ENCODE data around the gene SRA1.

The SRA1 gene

GRCh38 chr5:140549237-140550144, 7.8 kb downstream of the SRA1 start:
- no peak for DNase-seq (ENCODE audit: low spot score)

DNA sequence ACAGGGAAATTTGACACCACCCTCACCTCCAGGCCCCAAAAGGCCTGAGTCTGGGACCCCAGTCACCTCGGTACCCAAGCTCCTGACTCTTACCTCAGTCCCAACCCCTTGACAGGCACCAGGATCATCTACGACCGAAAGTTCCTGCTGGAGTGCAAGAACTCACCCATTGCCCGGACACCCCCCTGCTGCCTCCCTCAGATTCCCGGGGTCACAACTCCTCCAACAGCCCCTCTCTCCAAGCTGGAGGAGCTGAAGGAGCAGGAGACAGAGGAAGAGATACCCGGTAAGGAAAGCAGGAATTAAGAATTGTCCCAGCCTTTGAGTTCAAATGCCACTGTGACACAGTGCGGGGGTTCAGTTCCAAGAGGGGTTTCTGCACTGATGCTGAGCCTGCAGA, 8.5 kb downstream of the SRA1 start:
- DNase-seq (ENCODE audit: low spot score), result no peak

- no peak for DNase-seq (ENCODE audit: low spot score)
Observed at GRCh38 chr5:140548300-140548688, 9.0 kb downstream of the SRA1 start.

GRCh38 chr5:140547508-140548299, 9.6 kb downstream of the SRA1 start, which contains the start of gene EIF4EBP3:
Gene EIF4EBP3 (plus strand): TSS chr5:140547662. CDS start chr5:140547738, 76 bp downstream.
- peak; percentile 93 for DNase-seq (ENCODE audit: low spot score)

DNA sequence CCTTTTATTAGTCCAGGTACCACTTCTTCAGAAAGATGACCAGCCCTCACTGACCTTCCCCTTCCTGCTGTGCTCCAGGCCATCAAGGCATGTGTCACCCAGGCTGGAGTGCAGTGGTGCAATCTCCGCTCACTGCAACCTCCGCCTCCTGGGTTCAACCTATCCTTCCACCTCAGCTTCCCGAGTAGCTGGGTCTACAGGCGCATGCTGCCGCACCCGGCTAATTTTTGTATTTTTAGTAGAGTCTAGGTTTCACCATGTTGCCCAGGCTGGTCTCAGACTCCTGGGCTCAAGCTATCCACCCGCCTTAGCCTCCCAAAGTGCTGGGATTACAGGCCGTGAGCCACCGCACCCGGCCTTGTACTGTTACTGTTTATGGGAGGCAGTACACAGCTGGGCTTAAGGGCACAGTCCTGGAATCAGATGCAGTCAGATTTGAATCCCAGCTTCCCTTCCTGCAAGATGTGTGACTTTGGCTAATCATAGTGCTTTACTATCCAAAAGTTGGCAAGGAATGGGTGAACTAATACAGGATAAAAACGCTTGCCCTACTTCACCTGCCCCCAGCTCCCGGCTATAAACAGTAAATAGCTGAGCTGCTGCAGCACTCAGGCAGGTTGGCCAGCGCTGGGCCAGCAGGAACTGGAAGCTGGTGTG, 10.3 kb downstream of the SRA1 start:
- no peak for DNase-seq (ENCODE audit: low spot score)

DNA sequence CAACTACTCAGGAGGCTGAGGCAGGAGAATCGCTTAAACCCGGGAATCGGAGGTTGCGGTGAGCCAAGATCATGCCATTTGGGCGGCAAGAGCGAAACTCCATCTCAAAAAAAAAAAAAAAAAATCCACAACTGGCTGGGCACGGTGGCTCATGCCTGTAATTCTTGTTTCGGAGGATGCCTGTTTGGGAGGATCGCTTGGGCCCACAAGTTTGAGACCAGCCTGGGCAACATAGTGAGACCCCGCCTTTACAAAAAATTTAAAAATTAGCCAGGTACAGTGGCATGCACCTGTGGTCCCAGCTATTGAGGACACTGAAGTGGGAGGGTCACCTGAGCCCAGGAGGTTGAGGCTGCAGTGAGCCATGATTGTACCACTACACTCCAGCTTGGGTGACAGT, 11.7 kb downstream of the SRA1 start:
- DNase-seq (ENCODE audit: low spot score), result no peak

DNA sequence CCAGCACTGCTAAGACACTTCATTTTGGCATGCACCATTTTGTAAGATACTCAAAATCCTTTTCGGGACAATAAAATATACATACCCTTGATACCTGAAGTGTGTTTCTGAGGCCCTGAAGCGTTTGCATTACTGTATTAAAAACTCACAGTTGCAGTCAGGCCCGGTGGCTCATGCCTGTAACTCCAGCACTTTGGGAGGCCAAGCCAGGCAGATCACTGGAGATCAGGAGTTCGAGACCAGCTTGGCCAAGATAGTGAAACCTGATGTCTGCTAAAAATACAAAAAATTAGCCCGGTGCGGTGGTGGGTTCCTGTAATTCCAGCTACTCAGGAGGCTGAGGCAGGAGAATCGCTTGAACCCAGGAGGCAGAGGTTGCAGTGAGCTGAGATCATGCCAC, 12.3 kb downstream of the SRA1 start:
- no peak for DNase-seq (ENCODE audit: low spot score)

- no peak for DNase-seq (ENCODE audit: low spot score)
Observed at GRCh38 chr5:140542972-140543371, 14.3 kb downstream of the SRA1 start.

GRCh38 chr5:140540227-140540626, 17.0 kb downstream of the SRA1 start:
- DNase-seq (ENCODE audit: low spot score), result no peak

GRCh38 chr5:140524003-140524402, 33.3 kb downstream of the SRA1 start:
- no peak for DNase-seq (ENCODE audit: low spot score)

DNA sequence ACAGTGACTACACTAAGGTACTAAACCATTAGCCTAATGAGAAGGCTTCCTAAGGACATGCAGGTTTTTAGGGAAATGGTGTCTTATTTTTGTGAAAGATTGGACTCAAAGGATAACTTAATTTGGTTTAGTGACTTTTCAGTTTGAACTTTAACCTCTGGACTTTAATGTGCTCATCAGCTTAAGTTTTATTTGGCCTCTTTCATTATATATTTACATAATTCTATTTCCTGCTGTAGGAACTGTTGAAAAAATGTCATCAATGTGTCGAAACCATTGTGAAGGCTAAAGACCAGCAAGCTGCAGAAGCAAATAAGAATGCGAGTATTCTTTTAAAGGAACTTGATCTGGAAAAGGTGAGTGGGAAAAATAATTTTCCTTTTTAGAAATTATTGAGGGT, 44.1 kb downstream of the SRA1 start:
- DNase-seq (ENCODE audit: low spot score), result no peak

- DNase-seq (ENCODE audit: low spot score), result no peak
Observed at GRCh38 chr5:140509898-140510297, 47.4 kb downstream of the SRA1 start.

GRCh38 chr5:140502834-140503233, 54.4 kb downstream of the SRA1 start:
- no peak for DNase-seq (ENCODE audit: low spot score)
